IMR-90 (cell line): ENCODE results near the gene SETX. TPM values are rescaled to one million over a fixed set of nuclear protein-coding genes. Genes with fewer than 3 reads are reported as not detected.

Experiments
- ATAC-seq: fragments of 200-7000 bp; cut with Tn5 transposase; 2 replicates; pipeline ENCODE4 v1.9.1; 2020; ENCODE audit warnings: low read depth, mild to moderate bottlenecking, moderate library complexity
- BruUV-seq: library from RNA; stranded (reverse); fragments of 400-500 nt; replicated peaks from 2 replicates; lab custom pipeline; 2021; lab: Mats Ljungman, UMichigan
- CTCF ChIA-PET: fragments of 300-600 bp; formaldehyde crosslinking; extraction: SDS; loops from one replicate; lab custom pipeline; 2021; ENCODE audit warnings: antibody characterized with exemption; lab: Yijun Ruan, JAX
- POLR2A ChIA-PET: fragments of 300-600 bp; sonication (Branson Sonifier 250); formaldehyde crosslinking; loops from one replicate; lab custom pipeline; 2022; ENCODE audit warnings: antibody characterized with exemption; ENCODE audit not compliant: unreplicated experiment; lab: Charles Lee
- DNase-seq: peaks from one replicate; pipeline ENCODE4 v3.0.0; 2013
- H2AFZ ChIP-seq: replicated peaks from 2 replicates; pipeline ENCODE3; 2013; ENCODE audit warnings: low read length, mild to moderate bottlenecking; ENCODE audit not compliant: poor library complexity
- H2AK5ac ChIP-seq: 2 replicates; pipeline ENCODE4 v1.6.1; 2013; ENCODE audit warnings: low read depth, low read length, inconsistent platforms
- H2AK9ac ChIP-seq: replicated peaks from 2 replicates; pipeline ENCODE3; 2013; ENCODE audit warnings: mild to moderate bottlenecking, low read depth, low read length, moderate library complexity; ENCODE audit not compliant: poor library complexity
- H2BK120ac ChIP-seq: 2 replicates; pipeline ENCODE4 v1.6.1; 2013; ENCODE audit warnings: low read depth, low read length, inconsistent platforms
- H2BK15ac ChIP-seq: 3 replicates; pipeline ENCODE4 v1.6.1; 2013; ENCODE audit warnings: low read depth, low read length, inconsistent platforms
- H2BK20ac ChIP-seq: 2 replicates; pipeline ENCODE4 v1.6.1; 2013; ENCODE audit warnings: low read depth, mild to moderate bottlenecking, inconsistent platforms, low read length, moderate library complexity
- H2BK5ac ChIP-seq: 2 replicates; pipeline ENCODE4 v1.6.1; 2013; ENCODE audit warnings: mild to moderate bottlenecking, low read depth, low read length, inconsistent platforms; ENCODE audit not compliant: poor library complexity, severe bottlenecking
- H3K14ac ChIP-seq: replicated peaks from 2 replicates; pipeline ENCODE4 v1.6.1; 2013; ENCODE audit warnings: low read depth, low read length, inconsistent platforms
- H3K18ac ChIP-seq: 2 replicates; pipeline ENCODE4 v1.6.1; 2013; ENCODE audit warnings: low read depth, low read length, control low read depth
- H3K23ac ChIP-seq: 2 replicates; pipeline ENCODE4 v1.6.1; 2013; ENCODE audit warnings: low read depth, low read length, inconsistent platforms
- H3K27ac ChIP-seq: 2 replicates; pipeline ENCODE4 v1.5.1; 2013; ENCODE audit warnings: mild to moderate bottlenecking, control low read depth, low read length; ENCODE audit not compliant: insufficient read depth
- H3K27me3 ChIP-seq: 2 replicates; pipeline ENCODE4 v1.6.1; 2013; ENCODE audit warnings: low read length; ENCODE audit not compliant: control insufficient read depth, insufficient read depth
- H3K36me3 ChIP-seq: 2 replicates; pipeline ENCODE4 v1.6.1; 2013; ENCODE audit warnings: low read length, mixed read lengths; ENCODE audit not compliant: control insufficient read depth, insufficient read depth
- H3K4ac ChIP-seq: 2 replicates; pipeline ENCODE4 v1.6.1; 2013; ENCODE audit warnings: low read depth, low read length, inconsistent platforms
- H3K4me1 ChIP-seq: 2 replicates; pipeline ENCODE4 v1.6.1; 2013; ENCODE audit warnings: low read length, mixed read lengths; ENCODE audit not compliant: control insufficient read depth, insufficient read depth
- H3K4me2 ChIP-seq: 2 replicates; pipeline ENCODE4 v1.6.1; 2013; ENCODE audit warnings: low read depth, mild to moderate bottlenecking, control low read depth, low read length, moderate library complexity
- H3K4me3 ChIP-seq: 2 replicates; pipeline ENCODE4 v1.5.1; 2013; ENCODE audit warnings: low read depth, mild to moderate bottlenecking, control low read depth, low read length, moderate library complexity; ENCODE audit not compliant: insufficient read depth
- H3K56ac ChIP-seq: 2 replicates; pipeline ENCODE4 v1.6.1; 2013; ENCODE audit warnings: low read length, inconsistent platforms; ENCODE audit not compliant: insufficient read depth; ENCODE audit errors: extremely low read depth
- H3K79me1 ChIP-seq, 2 experiments: 2 replicates each; pipeline ENCODE4 v1.6.1; 2013; ENCODE audit warnings: low read length in 2 of 2, inconsistent platforms in 1 of 2, low read depth in 1 of 2
- H3K9ac ChIP-seq: 2 replicates; pipeline ENCODE4 v1.6.1; 2013; ENCODE audit warnings: low read depth, low read length, control low read depth
- H3K9me1 ChIP-seq: 2 replicates; pipeline ENCODE4 v1.6.1; 2013; ENCODE audit warnings: low read length, inconsistent platforms; ENCODE audit not compliant: insufficient read depth
- H3K9me3 ChIP-seq: 2 replicates; pipeline ENCODE4 v1.6.1; 2013; ENCODE audit warnings: low read length; ENCODE audit not compliant: control insufficient read depth, insufficient read depth
- H4K20me1 ChIP-seq: 2 replicates; pipeline ENCODE4 v1.6.1; 2013; ENCODE audit warnings: low read length, inconsistent platforms; ENCODE audit not compliant: insufficient read depth
- H4K5ac ChIP-seq: 2 replicates; pipeline ENCODE4 v1.6.1; 2013; ENCODE audit warnings: mild to moderate bottlenecking, low read depth, low read length, control low read depth
- H4K8ac ChIP-seq, 2 experiments: 2 replicates each; pipeline ENCODE4 v1.6.1; 2013; ENCODE audit warnings: low read depth in 2 of 2, low read length in 2 of 2, control low read depth in 1 of 2, inconsistent platforms in 1 of 2
- H4K91ac ChIP-seq: 2 replicates; pipeline ENCODE4 v1.6.1; 2013; ENCODE audit warnings: low read depth, low read length, inconsistent platforms; ENCODE audit not compliant: insufficient read depth
- CEBPB ChIP-seq: IDR thresholded peaks from 2 replicates; pipeline ENCODE4 v1.6.1; 2012; ENCODE audit warnings: low read depth, low read length, improper control_type of control experiment
- CTCF ChIP-seq: conservative IDR thresholded peaks from 2 replicates; pipeline ENCODE4 v1.5.1; 2012; ENCODE audit warnings: mild to moderate bottlenecking, low read depth, low read length, improper control_type of control experiment
- FOS ChIP-seq: fragments of 150-350 bp; IDR thresholded peaks from 2 replicates; pipeline ENCODE4 v1.6.1; 2016; ENCODE audit warnings: low read depth, low read length
- NFE2L2 ChIP-seq: fragments of 150-350 bp; IDR thresholded peaks from 2 replicates; pipeline ENCODE4 v1.6.1; 2016; ENCODE audit warnings: low read depth, mild to moderate bottlenecking, low read length
- RFX5 ChIP-seq: IDR thresholded peaks from 2 replicates; pipeline ENCODE4 v1.8.0; 2012; ENCODE audit warnings: low read depth, mild to moderate bottlenecking, low read length, moderate library complexity
- USF2 ChIP-seq: fragments of 150-350 bp; IDR thresholded peaks from 2 replicates; pipeline ENCODE4 v1.6.1; 2017; ENCODE audit warnings: mild to moderate bottlenecking, antibody characterized with exemption, low read length, low read depth
- WGBS, 2 experiments: methylation state at CpG; one replicate each; pipeline versions ENCODE4 v1.1.5 to v1.1.7; 2013; ENCODE audit warnings: missing lambda C conversion rate in 2 of 2; ENCODE audit not compliant: insufficient read length in 1 of 2; ENCODE audit errors: extremely low coverage in 2 of 2; 5-methylcytosine and 5-hydroxymethylcytosine counted together
- dilution Hi-C: fragments of 300-500 bp; cut with HindIII; formaldehyde crosslinking; loops from one replicate; pipeline ENCODE4 v1.14.3; 2018; ENCODE audit warnings: low sequenced_read_pairs; ENCODE audit not compliant: unreplicated experiment
- in situ Hi-C: fragments of 300-500 bp; cut with MboI; formaldehyde crosslinking; loops from 3 replicates; pipeline ENCODE4 v1.14.3; 2019; ENCODE audit warnings: low sequenced_read_pairs, inconsistent platforms, mixed read lengths
- intact Hi-C: fragments of 100-400 bp; cut with micrococcal nuclease; formaldehyde crosslinking; loops from 2 replicates; pipeline ENCODE4 v1.10.0; 2022
- polyA plus RNA-seq, 3 experiments: library from polyadenylated mRNA; depleted of rRNA; stranded (reverse); fragments of >200 nt; gene quantifications; 2 replicates each; pipeline ENCODE4 v1.2.3, GENCODE V29; 2012; ENCODE audit warnings: low replicate concordance in 1 of 3
- total RNA-seq: library from RNA; depleted of rRNA; stranded (reverse); fragments of >200 nt; gene quantifications from 2 replicates; pipeline ENCODE4 v1.2.3, GENCODE V29; 2012

SETX gene
- total and polyA plus RNA-seq, 2 of the 4 experiments (the other 2 are of a cell fraction): 13.1 to 55.0 TPM

GRCh38 chr9:132216861-132217619 lies 137.7 kb downstream of the SETX start:
- BruUV-seq: no TSS peak
- ATAC-seq: no peak
- POLR2A ChIA-PET: interaction anchor here (0.6 kb wide), 1 partner anchor 1070 kb away, joined by 3 read pairs; no protein-coding TSS in a partner anchor

More at GRCh38 chr9:132216861-132217619, 137.7 kb downstream of the SETX start:
- dilution Hi-C loops (no loop called here), intact Hi-C loops (no loop called here), in situ Hi-C loops (no loop called here)
- no CpG with 5 or more reads among the region's 10 CpGs for WGBS, 2 experiments
- Histone ChIP-seq H3K4me3 (no peak overlapping the region), H3K27ac (no peak overlapping the region), H3K14ac (no peak overlapping the region), H3K4me1 (peaks cover 6% of the 10 kb centered on the region), H3K9me1 (peaks cover 8% of the 10 kb centered on the region; the same call in 1 of the 2 replicates), H4K91ac (no peak overlapping the region), H4K8ac (no peak overlapping the region), H3K4me2 (no peak overlapping the region), H3K9me3 (no peaks in the 10 kb centered on the region), H2AFZ (no peak overlapping the region), H2BK15ac (no peak overlapping the region), H3K9ac (no peak overlapping the region), H2BK20ac (no peak overlapping the region), H3K27me3 (peaks cover 40% of the 10 kb centered on the region), H3K79me1 (no peaks in the 10 kb centered on the region), H2BK5ac (no peak overlapping the region), H3K36me3 (no peaks in the 10 kb centered on the region), H2AK5ac (no peak overlapping the region), H3K23ac (no peak overlapping the region), H4K5ac (no peak overlapping the region), H2AK9ac (peak overlapping the region; percentile 47), H3K56ac (no peak overlapping the region), H3K18ac (no peak overlapping the region), H4K20me1 (no peaks in the 10 kb centered on the region), H3K4ac (no peak overlapping the region), H2BK120ac (no peak overlapping the region)
- CTCF ChIA-PET: interaction anchor here (0.9 kb wide), 1 partner anchor 19 kb away, joined by 3 read pairs; no protein-coding TSS in a partner anchor
- TF ChIP-seq FOS (no peak), CEBPB (peak; percentile 52; the same call in 1 of the 2 replicates), NFE2L2 (no peak), CTCF (no peak), USF2 (no peak), RFX5 (no peak)
- DNase-seq: no peak
